Raji (cell line): Measurements from ENCODE around the gene ZBTB7C.

Experiments
- POLR2A ChIP-seq: IDR thresholded peaks from 2 replicates; pipeline ENCODE4 v1.6.1; 2011; ENCODE audit warnings: low read depth, low read length, control low read depth; ENCODE audit not compliant: insufficient read depth

Gene ZBTB7C

GRCh38 chr18:48408727-48409590 is at the start of gene ZBTB7C:
Gene ZBTB7C (minus strand): TSS chr18:48409383.
- no peak for TF ChIP-seq POLR2A

GRCh38 chr18:48456838-48457237 is 47.7 kb upstream of the ZBTB7C start:
- TF ChIP-seq POLR2A, result no peak

- no peak for TF ChIP-seq POLR2A
These were observed 46.6 kb upstream of the ZBTB7C start for GRCh38 chr18:48455555-48456478.

DNA sequence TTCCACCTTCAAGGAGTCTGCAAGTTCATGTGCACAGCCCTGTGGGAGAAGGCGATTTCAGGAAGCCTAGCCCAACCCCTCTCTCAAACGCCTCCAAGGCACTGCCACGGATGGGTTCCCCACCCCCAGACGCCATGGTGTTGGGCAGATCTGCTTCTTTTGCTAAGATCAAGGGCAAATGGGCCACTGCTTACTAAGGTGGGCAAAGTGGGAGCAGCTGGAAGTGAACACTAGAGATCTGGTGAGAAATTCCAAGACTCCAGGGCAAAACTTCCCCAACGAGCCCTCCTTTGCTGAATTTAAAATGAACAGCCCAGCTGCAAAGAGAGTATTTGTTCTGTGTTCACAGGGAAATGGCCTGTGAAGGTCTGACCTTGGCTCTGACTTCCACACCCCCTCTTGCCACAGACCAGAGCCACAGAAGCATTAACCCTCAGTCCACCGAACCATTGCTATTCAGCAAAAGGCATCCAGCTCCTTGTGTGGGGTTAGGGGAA is 45.1 kb upstream of the ZBTB7C start:
- TF ChIP-seq POLR2A, result no peak

DNA sequence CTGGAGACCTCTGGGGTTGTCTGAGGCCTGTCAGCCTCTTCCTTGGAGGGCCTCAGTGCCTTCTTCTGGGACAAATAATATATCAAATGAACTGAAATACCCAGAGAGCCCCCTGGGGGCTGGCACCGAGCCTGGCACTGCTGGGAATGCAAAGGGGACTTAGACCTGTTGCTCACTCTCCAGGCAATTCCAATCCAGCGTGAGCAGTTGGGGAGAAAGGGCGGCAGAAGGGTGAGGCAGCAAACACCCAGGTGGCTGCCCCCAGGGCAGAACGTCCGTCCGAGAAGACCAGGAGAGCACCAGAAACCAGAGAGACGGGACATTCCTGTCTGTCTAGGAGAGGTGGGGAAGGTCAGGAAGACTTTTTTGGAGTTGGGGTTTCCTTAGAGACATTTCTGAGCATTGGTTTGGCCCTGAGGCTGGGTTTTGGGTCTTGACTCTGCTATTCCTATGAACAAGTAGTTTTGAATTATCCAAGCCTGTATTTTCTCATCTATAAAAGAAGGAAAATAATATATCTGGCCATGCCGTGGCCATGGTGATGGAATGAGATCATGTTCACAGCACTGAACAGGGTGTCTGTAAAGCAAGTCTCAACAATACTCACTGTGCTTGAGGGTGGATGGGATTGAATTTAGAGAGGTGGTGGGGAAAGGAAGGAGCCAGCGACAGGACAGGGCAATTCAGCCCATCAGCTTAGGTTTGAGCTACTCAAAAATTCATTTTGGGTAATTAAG is 44.3 kb upstream of the ZBTB7C start:
- TF ChIP-seq POLR2A, result no peak

GRCh38 chr18:48452861-48453323 is 43.7 kb upstream of the ZBTB7C start:
- TF ChIP-seq POLR2A, result no peak

DNA sequence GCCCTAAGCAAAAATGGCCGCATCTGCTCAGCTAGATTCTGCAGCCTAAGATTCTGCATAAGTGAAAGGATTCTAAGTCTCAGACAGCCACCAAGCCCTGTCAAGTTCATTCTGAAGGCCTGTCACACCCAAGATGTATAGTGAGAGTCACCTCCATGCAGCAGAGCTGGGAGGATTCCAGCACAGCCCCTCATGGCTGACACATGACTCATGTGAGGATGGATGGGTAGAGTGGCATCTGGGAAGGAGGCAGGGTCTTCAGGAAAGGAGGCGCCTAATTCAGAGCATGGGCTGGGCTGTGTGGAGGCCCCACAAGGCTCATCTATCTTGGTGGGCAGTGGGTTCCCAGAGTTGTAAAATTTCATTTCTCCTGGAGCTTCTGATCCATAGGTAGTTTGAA is 41.5 kb upstream of the ZBTB7C start:
- TF ChIP-seq POLR2A, result no peak

GRCh38 chr18:48446582-48447225 is 37.5 kb upstream of the ZBTB7C start:
- no peak for TF ChIP-seq POLR2A

DNA sequence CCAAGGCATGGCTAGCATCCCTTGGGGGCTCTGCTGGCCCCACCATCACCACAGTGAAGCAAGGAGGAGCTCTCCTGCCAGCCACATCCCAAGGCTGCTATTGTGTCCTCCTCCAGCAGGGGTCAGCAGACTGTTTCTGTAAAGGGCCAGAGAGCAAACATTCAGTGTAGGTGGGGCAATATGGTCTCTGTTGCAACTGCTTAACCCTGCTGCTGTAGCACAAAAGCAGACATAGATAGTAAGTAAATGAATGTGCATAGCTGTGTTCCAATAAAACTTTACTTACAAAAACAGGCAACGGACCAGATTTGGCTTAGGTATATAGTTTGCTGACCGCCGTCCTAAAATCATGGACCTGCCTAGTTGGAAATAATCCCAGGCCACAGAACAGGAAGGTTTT is 36.4 kb upstream of the ZBTB7C start:
- no peak for TF ChIP-seq POLR2A

DNA sequence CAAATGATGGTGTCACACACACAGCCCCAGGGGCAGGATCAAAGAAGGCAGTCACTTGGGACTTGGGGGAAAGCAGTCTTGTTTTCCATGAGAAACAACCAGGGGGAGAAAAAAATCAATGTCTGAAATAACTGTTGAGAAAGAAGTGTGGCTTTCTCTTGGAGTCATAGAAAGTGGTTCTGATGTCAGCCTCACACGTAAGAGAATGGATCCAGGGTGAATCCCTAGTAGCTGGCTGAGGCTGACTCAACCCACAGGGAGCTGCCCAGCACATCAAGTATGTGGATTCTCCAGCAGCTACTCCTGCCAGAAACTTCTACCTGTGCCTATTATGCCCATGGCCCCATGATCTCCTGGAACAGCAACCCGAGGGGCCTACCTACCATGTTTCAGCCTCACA is 33.6 kb upstream of the ZBTB7C start:
- no peak for TF ChIP-seq POLR2A

GRCh38 chr18:48441405-48441881 is 32.3 kb upstream of the ZBTB7C start:
- TF ChIP-seq POLR2A, result no peak

GRCh38 chr18:48440924-48441323 is 31.7 kb upstream of the ZBTB7C start:
- no peak for TF ChIP-seq POLR2A

GRCh38 chr18:48436907-48437306 is 27.7 kb upstream of the ZBTB7C start:
- no peak for TF ChIP-seq POLR2A

- TF ChIP-seq POLR2A, result no peak
These were observed 24.4 kb upstream of the ZBTB7C start for GRCh38 chr18:48433541-48433940.
